ENCODE data around the gene ELMO2.
A peak's percentile ranks its signal among the peaks of the same experiment; 100 is the strongest.

ELMO2 gene

DNA sequence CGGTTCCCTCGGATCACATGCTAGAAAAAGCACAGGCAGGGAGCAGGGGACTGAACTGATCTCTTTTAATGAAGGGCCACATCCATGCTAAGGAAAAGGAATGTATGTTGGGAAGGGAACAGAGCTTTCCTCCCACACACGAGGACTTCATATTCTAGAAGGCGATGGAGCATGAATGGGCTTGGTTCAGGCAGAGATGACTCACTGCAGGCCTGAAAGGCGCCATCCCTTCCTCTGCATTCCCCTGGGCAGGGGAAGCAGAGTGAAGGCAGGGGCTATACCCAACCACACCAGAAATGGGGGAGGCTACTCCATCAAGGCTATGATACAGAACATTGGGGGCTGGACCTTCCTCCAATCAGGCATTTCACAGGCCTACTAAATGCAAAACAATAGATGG lies 30.6 kb downstream of the ELMO2 start:
- Histone ChIP-seq H3K27ac (ENCODE audit: low read depth, low read length) (no peak overlapping the region), H3K4me1 (ENCODE audit: control insufficient read depth, insufficient read depth, low read length) (no peaks in the 10 kb centered on the region), H3K9ac (ENCODE audit: low read length) (no peak overlapping the region), H3K4me3 (ENCODE audit: low read length) (no peak overlapping the region), H3K36me3 (ENCODE audit: control insufficient read depth, insufficient read depth, low read length) (peaks cover 64% of the 10 kb centered on the region), H3K27me3 (ENCODE audit: control insufficient read depth, insufficient read depth, low read length) (no peaks in the 10 kb centered on the region)

DNA sequence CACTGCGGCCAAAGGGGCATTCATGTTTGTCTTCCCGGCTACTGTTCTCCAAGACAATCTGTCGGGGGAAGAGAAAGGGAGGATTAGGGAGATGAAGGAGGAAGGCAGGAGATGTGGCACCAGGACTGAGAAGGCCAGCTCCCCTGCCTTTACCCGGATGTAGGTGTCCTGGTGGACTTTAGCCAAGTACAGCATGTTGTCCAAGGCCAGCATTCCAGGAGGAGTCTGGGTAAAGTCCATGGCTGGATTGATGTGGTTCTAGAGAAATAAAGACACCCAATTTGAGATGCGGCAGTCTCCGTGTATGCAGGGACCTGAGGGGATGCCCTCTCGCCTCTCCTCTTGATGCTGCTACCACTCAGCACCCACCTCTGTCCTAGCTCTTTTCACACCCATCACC lies 32.0 kb downstream of the ELMO2 start:
- H3K27ac ChIP-seq (ENCODE audit: low read depth, low read length) = no peak overlapping the region
- H3K9ac ChIP-seq (ENCODE audit: low read length) = no peak overlapping the region
- H3K36me3 ChIP-seq (ENCODE audit: control insufficient read depth, insufficient read depth, low read length) = peaks cover 67% of the 10 kb centered on the region

GRCh38 chr20:46371656-46372055 lies 34.8 kb downstream of the ELMO2 start:
- Histone ChIP-seq H3K4me1 (ENCODE audit: control insufficient read depth, insufficient read depth, low read length) (no peaks in the 10 kb centered on the region), H3K4me3 (ENCODE audit: low read length) (no peak overlapping the region), H3K27ac (ENCODE audit: low read depth, low read length) (no peak overlapping the region), H3K36me3 (ENCODE audit: control insufficient read depth, insufficient read depth, low read length) (peaks cover 62% of the 10 kb centered on the region), H3K27me3 (ENCODE audit: control insufficient read depth, insufficient read depth, low read length) (no peaks in the 10 kb centered on the region), H3K9ac (ENCODE audit: low read length) (no peak overlapping the region)

More for the DNA sequence above, 32.0 kb downstream of the ELMO2 start:
- no peaks in the 10 kb centered on the region for H3K27me3 ChIP-seq (ENCODE audit: control insufficient read depth, insufficient read depth, low read length)
- no peaks in the 10 kb centered on the region for H3K4me1 ChIP-seq (ENCODE audit: control insufficient read depth, insufficient read depth, low read length)
- no peak overlapping the region for H3K4me3 ChIP-seq (ENCODE audit: low read length)

- Histone ChIP-seq H3K4me1 (ENCODE audit: control insufficient read depth, insufficient read depth, low read length) (peaks cover 6% of the 10 kb centered on the region), H3K27me3 (ENCODE audit: control insufficient read depth, insufficient read depth, low read length) (no peaks in the 10 kb centered on the region), H3K27ac (ENCODE audit: low read depth, low read length) (no peak overlapping the region), H3K4me3 (ENCODE audit: low read length) (no peak overlapping the region), H3K36me3 (ENCODE audit: control insufficient read depth, insufficient read depth, low read length) (peaks cover 38% of the 10 kb centered on the region), H3K9ac (ENCODE audit: low read length) (no peak overlapping the region)
Measured at GRCh38 chr20:46368902-46369268, 37.5 kb downstream of the ELMO2 start.

DNA sequence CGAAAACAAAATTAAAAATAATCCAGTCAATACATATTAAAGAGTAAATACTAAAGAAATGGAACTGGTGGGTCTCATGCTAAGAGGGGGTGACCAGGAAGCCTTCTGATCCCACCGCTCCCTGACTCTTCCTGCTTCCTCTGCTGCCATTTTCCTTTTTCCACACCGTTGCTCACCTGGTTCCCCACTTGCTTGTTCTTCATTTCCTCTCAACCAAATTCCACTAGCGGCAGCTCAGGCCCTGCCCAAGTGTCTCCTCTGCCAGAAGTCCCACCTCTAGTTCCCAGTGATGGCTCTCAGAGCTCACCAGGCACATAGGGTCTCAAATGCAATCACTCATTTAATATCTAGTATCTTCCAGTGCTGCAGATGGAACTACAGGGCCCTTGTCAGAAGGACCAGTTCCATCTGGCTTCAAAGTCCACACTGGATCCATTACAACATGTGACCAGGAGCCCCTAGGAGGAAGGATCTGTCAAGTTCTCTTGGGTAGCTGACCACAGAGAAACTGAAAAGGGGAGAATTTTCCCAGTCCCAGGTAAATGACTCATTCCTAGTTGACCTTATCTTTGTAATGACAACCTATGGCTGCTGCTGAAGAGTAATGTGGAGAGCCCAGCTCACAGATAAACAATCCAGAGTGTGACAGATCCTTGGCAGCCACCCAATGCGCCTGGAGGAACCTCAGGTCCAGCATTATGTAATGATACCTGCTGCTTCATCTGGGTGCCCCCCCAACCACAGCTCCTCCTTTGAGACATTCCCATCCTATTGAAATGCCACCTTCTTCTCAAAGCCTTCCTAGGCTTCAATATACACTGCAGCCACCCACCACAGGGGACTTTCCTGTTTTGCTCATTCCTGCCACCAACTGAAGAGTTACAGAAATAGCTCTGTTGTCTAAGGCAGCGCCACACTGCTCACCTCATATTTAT lies 38.2 kb downstream of the ELMO2 start:
- Histone ChIP-seq H3K4me3 (ENCODE audit: low read length) (no peak overlapping the region), H3K9ac (ENCODE audit: low read length) (no peak overlapping the region), H3K27ac (ENCODE audit: low read depth, low read length) (no peak overlapping the region), H3K36me3 (ENCODE audit: control insufficient read depth, insufficient read depth, low read length) (peaks cover 34% of the 10 kb centered on the region), H3K4me1 (ENCODE audit: control insufficient read depth, insufficient read depth, low read length) (peaks cover 10% of the 10 kb centered on the region), H3K27me3 (ENCODE audit: control insufficient read depth, insufficient read depth, low read length) (no peaks in the 10 kb centered on the region)

DNA sequence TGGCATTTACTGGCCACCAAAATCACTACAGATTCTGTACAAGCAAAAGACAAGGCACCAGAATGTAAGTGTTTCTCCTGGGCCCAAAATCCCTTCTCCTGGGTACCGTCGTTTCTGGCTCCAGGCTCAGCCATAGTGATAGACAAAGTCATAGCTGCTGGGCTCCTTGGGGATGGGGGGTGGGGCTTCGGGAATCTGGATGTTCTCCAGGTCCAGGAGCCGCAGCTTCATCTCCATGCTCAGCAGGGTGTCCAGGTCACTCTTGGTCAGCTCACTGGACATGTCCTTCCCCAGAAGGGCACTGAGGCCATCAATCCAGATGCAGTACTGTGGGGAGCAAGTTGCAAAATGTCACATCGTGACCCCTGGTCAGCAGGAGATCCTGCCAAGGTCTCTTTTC lies 39.2 kb downstream of the ELMO2 start:
- H3K9ac ChIP-seq (ENCODE audit: low read length) = no peak overlapping the region
- no peak overlapping the region for H3K4me3 ChIP-seq (ENCODE audit: low read length)
- H3K4me1 ChIP-seq (ENCODE audit: control insufficient read depth, insufficient read depth, low read length) = peaks cover 13% of the 10 kb centered on the region
- no peaks in the 10 kb centered on the region for H3K27me3 ChIP-seq (ENCODE audit: control insufficient read depth, insufficient read depth, low read length)
- H3K27ac ChIP-seq (ENCODE audit: low read depth, low read length) = no peak overlapping the region
- peaks cover 29% of the 10 kb centered on the region for H3K36me3 ChIP-seq (ENCODE audit: control insufficient read depth, insufficient read depth, low read length)

DNA sequence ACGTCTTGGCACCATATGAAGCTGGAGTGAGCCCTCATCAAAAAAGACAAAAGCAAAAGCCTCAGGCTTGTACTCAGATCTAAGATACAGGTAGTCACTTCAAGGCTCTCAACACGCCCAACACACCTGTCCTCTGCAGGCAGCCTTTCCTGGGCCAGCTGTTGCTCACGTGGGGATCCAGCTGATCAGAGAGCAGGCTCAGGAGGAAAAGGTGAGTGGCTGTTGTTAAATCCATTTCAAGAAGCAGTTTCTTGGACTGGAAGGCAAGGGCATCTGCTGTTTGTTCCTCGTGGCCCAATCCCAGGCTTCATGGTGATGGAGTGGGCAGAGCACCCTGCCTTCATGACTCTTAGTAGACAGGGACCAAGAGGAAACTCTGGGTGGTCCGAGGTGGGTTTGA lies 39.6 kb downstream of the ELMO2 start:
- no peak overlapping the region for H3K27ac ChIP-seq (ENCODE audit: low read depth, low read length)
- no peak overlapping the region for H3K9ac ChIP-seq (ENCODE audit: low read length)
- H3K4me1 ChIP-seq (ENCODE audit: control insufficient read depth, insufficient read depth, low read length) = peaks cover 13% of the 10 kb centered on the region
- H3K36me3 ChIP-seq (ENCODE audit: control insufficient read depth, insufficient read depth, low read length) = peaks cover 25% of the 10 kb centered on the region
- no peak overlapping the region for H3K4me3 ChIP-seq (ENCODE audit: low read length)
- no peaks in the 10 kb centered on the region for H3K27me3 ChIP-seq (ENCODE audit: control insufficient read depth, insufficient read depth, low read length)

DNA sequence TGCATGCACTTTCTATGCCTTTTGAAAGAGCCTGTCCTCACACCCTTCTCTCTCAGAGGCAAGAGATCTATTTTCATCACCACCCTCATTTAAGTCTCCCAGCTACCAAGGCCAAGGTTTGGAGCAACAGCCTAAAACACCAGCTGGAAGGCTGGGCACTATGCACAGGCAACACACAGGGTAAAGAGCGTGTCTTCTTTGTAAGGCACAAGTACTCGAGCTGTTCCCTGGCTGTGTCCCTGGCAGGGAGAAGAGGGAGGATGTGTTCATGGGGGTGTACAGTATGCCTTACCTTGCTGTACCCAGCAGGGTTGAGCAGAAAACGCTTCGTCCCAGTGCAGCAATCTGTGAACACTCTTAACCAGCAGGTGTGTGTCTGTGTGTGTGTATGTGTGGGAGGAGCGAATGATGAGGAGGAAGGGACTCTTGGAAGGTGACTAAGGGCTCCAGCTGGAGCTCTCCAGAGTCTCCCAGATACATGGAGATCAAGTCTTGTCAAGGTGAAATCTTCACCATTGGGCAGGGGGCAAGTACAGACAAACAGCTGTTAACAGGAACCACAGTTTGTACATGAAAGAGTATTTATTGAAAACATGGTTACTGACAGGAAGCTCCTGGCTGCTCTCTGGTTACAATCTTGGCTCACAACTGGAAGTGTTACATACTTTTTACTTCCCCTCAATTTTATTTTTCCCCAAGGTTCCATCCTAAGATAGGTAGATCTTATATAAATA lies 40.8 kb downstream of the ELMO2 start:
- Histone ChIP-seq H3K27ac (ENCODE audit: low read depth, low read length) (no peak overlapping the region), H3K27me3 (ENCODE audit: control insufficient read depth, insufficient read depth, low read length) (no peaks in the 10 kb centered on the region), H3K36me3 (ENCODE audit: control insufficient read depth, insufficient read depth, low read length) (peaks cover 14% of the 10 kb centered on the region), H3K9ac (ENCODE audit: low read length) (no peak overlapping the region), H3K4me1 (ENCODE audit: control insufficient read depth, insufficient read depth, low read length) (peaks cover 13% of the 10 kb centered on the region), H3K4me3 (ENCODE audit: low read length) (no peak overlapping the region)

DNA sequence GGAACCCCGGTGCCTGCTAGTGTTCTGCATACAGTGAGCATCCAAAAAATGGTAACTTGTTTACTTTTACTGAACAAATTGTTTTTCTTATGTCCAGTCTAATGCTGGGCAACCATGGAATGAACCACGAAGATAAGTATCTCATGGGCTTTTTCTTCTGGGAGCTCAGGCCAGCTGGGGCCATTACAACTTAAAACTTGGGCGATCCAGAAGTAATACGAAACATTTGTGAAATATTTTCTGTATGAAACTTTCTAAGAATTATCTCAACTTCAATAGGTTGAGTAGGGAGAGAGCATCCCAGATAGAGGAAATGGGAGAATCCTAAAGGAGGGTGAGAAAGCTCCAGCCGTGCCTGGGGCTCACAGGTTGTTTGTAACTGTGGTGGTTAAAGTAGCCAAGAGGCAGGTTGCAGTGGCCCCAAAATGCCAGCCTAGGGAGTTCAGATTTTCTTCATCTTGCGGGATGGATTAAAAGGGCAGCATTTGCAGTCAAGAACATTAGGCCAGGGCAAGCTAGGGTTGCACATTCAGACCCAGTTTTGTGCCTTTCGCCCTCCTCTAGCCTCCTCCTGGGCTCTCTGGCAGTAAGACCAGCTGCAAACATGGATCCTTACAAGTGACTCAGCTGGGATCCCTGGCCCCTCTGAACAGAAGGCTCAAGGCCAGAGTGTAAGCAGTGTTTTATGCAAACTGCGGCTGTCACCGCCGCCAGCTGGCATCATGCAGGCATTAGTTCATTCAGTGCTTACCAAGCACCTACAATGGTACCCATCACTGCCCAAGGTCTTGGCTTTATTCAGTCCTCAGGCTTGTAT lies 41.5 kb downstream of the ELMO2 start:
- Histone ChIP-seq H3K27me3 (ENCODE audit: control insufficient read depth, insufficient read depth, low read length) (no peaks in the 10 kb centered on the region), H3K36me3 (ENCODE audit: control insufficient read depth, insufficient read depth, low read length) (peaks cover 7% of the 10 kb centered on the region), H3K4me1 (ENCODE audit: control insufficient read depth, insufficient read depth, low read length) (peaks cover 13% of the 10 kb centered on the region), H3K4me3 (ENCODE audit: low read length) (peak overlapping the region; percentile 81), H3K9ac (ENCODE audit: low read length) (no peak overlapping the region), H3K27ac (ENCODE audit: low read depth, low read length) (peak overlapping the region; percentile 69)

- peak overlapping the region; percentile 91 for H3K27ac ChIP-seq (ENCODE audit: low read depth, low read length)
- H3K4me3 ChIP-seq (ENCODE audit: low read length) = peak overlapping the region; percentile 93
- H3K27me3 ChIP-seq (ENCODE audit: control insufficient read depth, insufficient read depth, low read length) = no peaks in the 10 kb centered on the region
- peak overlapping the region; percentile 90 for H3K9ac ChIP-seq (ENCODE audit: low read length)
- peaks cover 6% of the 10 kb centered on the region for H3K36me3 ChIP-seq (ENCODE audit: control insufficient read depth, insufficient read depth, low read length)
- peaks cover 13% of the 10 kb centered on the region for H3K4me1 ChIP-seq (ENCODE audit: control insufficient read depth, insufficient read depth, low read length)
Measured at GRCh38 chr20:46363874-46364669, 42.3 kb downstream of the ELMO2 start.

GRCh38 chr20:46362921-46363867 lies 43.2 kb downstream of the ELMO2 start:
- H3K27ac ChIP-seq (ENCODE audit: low read depth, low read length) = peak overlapping the region; percentile 91
- peak overlapping the region; percentile 90 for H3K9ac ChIP-seq (ENCODE audit: low read length)
- peaks cover 3% of the 10 kb centered on the region for H3K36me3 ChIP-seq (ENCODE audit: control insufficient read depth, insufficient read depth, low read length)
- H3K4me1 ChIP-seq (ENCODE audit: control insufficient read depth, insufficient read depth, low read length) = peaks cover 13% of the 10 kb centered on the region
- H3K27me3 ChIP-seq (ENCODE audit: control insufficient read depth, insufficient read depth, low read length) = no peaks in the 10 kb centered on the region
- peak overlapping the region; percentile 93 for H3K4me3 ChIP-seq (ENCODE audit: low read length)
